HG03571 (cell line): ENCODE data around the gene MSL3B.
"Not testable (repeated sequence)": the region's sequence is repeated elsewhere in the genome, so short reads cannot be mapped to it uniquely, and the experiment has no call there.

Experiments used
- ATAC-seq: cut with Tn5 transposase; IDR thresholded peaks from one replicate; pipeline ENCODE4 v1.9.1; 2021; ENCODE audit not compliant: unreplicated experiment

MSL3B gene

DNA sequence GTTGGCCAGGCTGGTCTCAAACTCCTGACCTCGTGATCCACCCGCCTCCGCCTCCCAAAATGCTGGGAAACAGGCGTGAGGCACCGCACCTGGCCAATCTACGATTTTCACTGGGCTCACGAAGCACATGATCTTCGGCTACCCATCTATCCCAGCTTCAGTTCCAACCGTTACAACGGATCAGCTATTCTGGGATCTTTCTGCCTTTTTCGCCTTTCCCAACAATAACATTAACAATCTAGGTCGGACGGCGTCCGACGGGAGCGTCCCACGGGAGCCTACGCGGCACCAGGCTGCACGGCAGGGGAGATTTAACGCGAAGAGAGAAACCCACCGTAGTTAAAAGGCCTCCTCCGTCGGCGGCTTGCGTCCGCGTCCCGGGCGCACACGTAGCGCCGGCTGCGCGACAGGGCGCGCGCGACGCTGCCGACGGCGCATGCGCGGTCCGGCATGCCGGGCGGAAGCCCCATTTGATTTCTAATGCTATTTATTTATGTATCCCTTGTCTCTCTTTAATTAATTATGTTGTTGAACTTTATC, at the start of gene MSL3B:
Gene MSL3B, minus strand, starts transcription at position 394 of the 540 bp plus-strand sequence.
- ATAC-seq, result no peak

DNA sequence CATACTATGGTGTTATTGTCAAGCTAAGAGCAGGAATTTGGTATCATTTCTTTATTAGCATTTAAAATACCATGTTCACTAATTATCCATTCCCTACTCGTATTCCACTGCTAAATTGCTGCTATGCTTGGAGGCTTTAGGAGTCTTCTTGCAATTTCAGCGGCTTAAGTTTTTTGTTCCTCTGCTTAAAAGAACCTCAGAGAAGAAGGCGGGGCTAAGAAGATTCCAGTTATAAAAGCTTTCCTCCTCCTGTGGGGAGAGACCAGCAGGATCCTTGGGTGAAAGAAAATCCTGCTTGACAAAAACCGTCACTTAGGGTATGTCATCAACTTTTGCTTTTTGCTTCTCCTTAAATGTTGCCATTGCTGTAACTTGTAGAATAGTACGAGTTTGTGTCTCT, 48.9 kb upstream of the MSL3B start, which contains the start of gene TRPM8:
Gene TRPM8, plus strand, starts transcription at position 258 of the 400 bp plus-strand sequence. CDS start 9,165 bp downstream, outside the sequence.
- no peak for ATAC-seq

DNA sequence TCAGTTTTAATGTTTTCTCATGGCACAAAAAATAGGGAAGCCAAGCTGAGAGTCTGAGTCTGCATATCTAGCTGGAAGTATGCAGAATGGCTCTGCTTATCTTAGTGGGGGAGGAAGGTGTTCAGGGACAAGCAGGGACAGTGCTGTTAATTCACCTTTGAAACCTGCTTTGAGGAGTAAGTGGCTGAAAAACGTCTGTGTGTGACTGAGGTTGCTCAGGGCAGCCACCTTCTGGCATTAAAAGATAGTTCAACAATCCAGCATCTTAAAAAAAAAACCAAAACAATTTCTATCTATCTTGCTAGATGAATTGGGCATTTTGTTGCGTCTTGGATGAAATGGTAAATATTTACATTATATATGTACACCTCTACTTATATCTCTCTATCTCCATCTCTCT, 46.9 kb upstream of the MSL3B start:
- no peak for ATAC-seq

DNA sequence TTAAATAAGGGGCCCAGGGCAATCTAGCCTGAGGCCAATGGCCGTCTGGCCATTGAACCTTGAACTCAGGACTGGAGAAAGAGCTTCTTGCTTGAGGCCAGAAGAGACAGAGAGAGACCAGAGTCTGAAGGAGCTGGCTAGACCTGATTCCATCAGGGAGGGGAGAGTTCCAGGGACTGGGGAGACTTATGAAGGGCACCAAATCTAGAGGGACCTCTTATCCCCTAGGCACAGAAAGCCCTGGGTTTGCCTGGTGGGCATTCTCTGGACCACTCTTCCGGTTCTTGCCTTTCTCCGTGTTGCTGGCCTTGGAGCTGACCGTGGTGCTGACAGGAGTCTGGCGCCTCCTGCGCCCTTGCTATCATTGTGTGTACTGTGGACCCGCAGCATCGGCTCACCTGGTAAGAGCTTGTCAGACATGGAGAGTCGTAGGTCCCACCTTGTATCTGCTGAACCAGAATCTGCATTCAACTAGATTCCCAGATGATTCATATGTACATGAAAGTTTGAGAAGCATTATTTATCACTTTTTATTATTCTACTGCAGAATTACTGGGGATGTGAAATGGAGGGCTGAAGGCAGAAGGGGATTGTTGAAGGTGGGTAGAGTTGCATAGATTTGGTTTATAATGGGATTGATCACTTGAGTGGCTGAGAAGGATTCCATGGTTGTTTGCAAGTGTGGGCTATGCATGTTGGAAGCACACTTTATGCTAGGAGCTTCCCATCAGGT, 44.7 kb upstream of the MSL3B start:
- ATAC-seq, result no peak

DNA sequence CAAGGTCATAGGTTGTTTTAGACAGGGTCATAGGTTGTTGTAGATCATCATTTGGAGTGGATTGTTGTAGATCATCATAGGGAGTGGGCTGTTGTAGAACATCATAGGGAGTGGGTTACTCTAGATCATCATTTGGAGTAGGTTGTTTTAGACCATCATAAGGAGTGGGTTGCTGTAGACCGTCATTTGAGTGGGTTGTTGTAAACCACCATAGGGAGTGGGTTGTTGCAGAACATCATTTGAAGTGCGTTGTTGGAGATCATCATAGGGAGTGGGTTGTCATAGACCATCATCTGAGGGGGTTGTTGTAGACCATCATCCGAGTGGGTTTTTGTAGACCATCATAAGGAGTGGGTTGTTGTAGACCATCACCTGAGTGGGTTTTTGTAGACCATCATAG, 39.4 kb upstream of the MSL3B start:
- no peak for ATAC-seq

DNA sequence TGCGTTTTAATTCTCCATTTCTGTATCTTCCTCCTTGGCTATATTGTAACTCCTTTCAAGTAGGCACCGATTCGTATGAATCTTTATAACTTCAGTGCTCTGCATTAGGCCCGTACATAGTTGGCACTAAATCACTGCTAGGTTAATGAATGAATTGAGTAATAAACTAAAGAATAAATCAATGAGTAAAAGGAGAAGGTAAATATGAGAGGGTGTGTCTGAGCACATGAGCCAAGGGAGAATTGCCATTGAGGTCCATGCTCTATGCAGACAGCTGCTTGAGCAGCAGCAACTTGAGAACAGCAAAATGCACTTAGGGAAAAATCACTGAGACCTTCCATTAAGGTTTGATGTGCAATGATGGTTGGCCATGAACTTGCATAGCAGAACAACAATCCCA, 37.8 kb upstream of the MSL3B start:
- ATAC-seq, result no peak

DNA sequence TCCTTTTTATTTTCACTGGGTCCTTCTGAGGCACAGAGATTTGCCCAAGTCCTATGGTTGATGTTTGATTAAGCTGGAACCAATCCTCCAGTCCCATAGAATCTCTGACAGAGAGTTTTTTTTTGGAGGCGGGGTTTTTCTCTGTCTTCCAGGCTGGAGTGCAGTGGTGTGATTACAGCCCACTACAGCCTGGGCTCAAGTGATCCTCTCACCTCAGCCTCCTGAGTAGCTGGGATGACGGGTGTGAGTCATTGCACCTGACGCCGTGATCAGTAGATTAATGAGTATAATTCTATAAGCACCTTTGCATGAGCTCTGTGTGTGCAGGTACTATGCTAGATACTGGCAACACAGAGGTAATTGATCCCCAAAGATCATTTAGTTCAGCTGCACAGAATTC, 33.7 kb upstream of the MSL3B start:
- no peak for ATAC-seq

DNA sequence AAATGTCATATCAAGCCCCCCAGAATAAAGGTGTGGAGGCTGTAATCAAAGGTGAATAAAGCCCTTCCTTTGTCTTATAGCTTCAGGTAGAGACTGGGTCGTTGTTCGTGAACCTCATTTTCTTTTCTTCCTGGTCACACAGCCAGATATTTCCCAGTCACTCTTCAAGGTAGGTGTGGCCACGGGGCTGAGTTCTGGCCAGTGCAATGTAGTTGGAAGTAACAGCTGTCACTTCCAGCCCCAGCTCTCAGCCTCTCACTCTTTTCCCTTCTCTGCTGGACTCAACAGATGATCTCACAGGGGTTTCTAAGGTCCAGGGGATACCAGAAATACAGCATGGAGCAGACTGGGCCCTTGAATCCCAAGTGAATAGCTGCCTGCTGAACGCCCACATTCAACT, 33.2 kb upstream of the MSL3B start:
- ATAC-seq, result no peak

DNA sequence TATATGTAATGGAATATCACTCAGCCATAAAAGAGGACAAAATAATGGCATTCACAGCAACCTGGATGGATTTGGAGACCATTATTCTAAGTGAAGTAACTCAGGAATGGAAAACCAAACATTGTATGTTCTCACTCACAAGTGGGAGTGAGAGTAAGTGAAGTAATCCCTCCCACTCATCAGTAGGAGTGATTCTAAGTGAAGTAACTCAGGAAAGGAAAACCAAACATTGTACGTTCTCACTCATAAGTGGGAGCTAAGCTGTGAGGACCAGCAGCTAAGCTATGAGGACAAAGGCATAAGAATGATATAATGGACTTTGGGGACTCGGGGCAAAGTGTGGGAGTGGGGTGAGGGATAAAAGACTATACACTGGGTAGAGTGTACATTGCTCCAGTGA, 28.1 kb upstream of the MSL3B start:
- not testable (repeated sequence) for ATAC-seq

DNA sequence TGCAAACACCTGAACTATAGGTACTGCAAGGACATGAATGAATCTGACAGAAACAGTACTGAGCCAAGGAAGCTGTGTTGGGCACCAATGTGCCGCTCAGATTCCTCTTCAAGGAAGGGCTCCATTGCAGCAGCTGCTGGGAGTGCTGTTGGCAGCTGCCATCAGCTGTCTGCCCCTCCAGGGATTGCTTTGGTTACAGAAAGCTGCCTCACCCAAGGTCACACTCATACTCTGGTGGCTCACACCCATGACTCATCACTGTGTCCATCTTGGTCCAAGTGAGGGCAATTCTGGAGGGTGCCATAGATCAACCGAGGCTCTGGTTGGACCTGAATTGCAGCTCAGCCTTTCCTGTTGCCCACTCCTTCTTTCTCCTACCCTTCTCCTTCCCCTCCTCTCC, 24.6 kb upstream of the MSL3B start:
- no peak for ATAC-seq

DNA sequence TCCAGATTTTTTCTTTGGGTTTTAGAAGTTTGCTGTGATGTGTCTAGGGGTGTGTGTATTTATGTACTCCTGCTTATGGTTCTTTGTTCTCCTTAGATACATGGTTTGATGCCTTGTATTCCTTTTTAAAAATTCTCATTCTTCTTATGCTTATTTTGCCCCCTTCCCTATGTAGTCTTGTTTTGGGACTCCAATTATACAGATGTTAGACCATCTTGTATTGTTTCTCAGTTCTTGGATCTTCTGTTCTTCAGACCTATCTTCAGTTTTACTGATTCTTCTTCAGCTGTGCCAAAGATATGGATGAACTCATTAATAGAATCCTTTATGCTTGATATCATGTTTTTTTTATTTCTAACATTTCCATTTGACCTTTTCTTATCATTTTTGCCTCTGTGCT, 14.2 kb upstream of the MSL3B start:
- ATAC-seq, result no peak

DNA sequence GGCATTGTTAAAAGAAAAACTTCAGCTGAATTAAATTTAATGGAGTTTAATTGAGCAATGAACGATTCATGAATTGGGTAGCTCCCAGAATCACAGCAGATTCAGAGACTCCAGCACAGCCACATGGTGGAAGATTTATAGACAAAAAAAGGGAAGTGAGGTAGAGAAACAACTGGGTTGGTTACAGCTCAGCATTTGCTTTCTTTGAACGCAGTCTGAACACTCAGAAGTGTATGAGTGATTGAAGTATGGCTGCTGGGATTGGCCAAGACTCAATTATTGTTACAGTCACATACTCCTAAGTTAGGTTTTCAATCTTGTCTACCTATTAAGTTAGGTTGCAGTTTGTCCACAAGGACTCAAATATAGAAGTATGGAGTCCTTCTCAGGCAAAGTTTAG, 3.9 kb upstream of the MSL3B start:
- ATAC-seq, result not testable (repeated sequence)

DNA sequence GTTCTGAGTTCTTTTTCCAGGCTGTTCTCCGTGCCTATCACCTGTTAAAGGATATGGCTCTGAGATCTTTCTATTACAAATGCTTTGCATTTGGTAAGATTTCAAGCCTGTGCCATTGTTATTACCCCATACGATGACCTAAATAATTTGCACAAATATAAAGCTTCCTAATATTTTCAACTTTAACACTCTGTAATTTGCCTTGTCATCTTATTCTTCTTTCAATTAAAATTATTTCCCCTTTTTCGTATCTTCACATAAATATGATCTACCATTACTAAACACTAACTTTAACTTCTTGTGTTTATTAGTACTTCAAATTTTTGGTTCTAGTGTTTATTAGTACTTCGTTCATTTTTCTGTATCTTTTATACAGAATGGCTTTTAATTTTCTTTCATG, 3.2 kb upstream of the MSL3B start:
- no peak for ATAC-seq

DNA sequence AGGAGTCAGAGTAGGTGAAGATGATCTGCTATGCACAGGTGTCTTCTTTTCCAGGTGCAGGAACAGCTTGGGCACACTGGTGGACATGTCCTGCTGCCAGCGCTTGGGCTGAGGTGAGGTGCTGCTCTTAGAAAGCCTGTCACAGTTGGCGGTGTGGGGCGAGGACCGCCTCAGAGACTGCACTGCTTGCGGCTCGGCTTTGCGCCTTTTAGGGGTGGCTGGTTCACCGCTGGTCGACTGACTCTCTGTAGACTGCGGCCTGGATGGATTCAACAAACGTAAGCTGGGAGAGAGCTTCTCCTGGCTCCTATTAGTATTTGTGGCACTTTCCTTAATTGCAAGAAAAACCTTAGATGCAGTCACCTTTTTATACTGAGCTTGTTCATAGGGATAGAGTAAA, 1.7 kb downstream of the MSL3B start:
- no peak for ATAC-seq

DNA sequence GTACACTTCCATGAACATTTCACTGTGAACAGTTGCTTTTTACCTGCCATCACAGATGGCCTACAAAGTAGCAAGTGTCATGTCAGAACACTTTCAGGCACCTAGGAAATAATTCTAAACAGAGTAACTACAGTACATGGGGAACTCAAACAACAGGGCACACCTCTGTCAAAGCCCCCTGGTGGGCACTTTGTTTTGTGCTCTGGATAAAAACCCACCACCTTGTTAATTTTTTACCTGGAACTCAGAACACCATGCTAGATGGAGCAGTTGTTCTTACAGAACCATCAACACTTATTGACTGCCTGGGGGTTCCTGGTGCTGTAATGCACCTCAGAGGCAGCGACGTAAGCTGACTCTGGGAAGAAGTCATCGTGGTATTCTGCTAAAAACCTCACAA, 2.3 kb downstream of the MSL3B start:
- no peak for ATAC-seq

DNA sequence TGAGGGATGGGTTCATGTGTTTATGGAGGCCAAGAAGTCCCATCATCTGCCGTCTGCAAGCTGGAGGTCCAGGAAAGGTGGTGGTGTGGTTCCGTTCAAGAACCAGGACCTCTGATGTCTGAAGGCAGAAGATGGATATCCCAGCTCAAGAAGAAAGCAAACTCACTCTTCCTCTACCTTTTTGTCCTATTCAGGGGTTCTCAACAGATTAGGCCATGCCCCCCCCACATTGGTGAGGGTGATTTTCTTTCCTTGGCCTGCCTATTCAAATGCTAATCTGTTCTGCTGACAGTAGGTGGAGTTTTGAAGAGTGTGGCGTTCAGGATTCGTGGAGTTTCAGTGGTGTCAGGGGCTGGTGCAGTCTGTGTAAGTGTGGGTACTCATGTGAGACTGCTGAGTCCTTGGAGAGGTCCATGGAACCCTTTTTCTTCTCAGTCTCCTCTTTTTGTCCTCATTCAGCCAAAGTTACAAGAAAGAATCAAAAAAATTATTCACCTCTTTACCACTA, 5.9 kb downstream of the MSL3B start:
- no peak for ATAC-seq

DNA sequence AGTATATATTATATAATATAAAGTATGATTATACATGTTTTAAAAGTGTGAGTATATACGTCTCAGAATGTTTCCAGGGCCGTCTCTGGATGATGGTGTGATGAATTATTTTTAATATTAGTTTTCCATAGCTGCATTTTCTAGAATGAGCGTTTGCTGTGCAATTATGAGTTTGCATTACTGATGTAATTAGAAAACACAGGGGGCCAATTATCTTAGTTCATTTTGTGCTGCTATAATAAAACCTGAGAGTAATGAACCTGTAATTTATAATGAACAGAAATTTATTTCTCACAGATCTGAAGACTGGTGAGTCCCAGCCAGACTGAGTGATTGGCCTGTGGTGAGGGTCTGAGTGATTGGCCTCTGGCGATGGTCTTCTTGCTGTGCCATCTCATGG, 9.9 kb downstream of the MSL3B start:
- no peak for ATAC-seq

DNA sequence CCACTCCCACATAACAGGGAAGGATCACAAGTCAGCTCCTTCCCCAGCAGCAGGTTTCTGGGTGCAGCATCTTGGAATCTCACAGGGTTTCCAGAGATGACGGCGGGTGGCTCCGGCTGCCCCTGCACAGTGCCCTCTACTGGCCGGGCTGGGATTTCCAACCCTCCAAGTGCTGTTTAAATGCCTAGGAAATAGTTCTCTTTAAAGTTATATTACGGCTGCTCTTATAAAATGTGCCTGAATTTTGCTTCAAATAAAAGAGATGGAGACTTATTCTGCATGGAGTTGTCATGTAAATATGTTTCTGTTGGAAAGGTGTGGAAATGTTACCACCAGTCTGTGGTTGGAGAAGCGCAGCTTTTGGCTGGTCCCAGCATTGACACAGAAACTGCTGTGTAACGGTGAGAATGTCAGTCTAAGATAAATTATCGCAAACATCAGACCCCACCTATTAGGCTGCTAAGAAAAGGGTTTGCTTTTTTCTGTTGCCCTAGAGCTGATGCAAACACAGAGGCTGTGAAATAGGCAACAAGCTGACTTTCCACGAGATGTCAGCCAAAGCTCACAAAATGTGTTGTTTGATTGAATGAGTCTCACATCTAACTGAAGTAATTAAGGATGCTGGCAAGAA, 10.6 kb downstream of the MSL3B start:
- ATAC-seq, result no peak

DNA sequence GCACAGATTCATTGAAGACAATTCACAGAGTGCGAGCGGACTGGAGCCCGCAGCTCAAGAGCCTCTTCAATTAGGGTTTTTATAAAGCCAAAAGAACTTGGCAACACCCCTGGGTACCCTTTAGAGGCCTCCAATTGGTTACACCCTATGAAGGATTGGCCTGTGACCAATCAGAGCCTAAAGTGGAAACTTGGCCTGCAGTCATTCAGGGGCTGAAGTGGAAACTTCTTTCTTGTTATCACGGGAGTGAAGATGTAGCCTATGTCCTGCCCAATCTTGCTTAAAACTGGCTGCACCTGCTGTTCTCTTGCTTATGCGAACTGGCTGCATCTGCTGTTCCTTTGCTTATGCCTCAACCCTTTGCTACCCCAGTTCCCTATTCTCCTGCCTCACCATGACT, 12.0 kb downstream of the MSL3B start:
- ATAC-seq, result no peak

DNA sequence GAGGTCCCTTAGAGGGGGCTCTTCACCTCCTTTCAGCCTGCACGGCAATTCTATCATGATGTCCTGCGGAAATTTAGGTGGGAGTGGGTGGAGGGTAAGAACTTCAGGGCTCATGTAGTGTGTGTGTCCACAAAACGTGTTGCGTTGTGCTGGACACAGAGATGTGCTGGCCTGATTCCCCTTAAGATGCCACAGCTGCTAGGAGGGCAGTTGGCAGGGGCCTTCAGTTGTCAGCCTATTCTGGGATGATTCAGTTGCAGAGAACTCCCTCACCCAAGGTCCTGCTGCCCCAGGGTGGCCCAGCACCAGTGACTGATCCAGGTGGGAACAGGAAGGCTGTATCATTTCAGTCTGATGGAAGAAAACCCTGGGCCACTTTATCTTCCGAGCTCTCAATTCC, 12.8 kb downstream of the MSL3B start:
- ATAC-seq, result no peak

DNA sequence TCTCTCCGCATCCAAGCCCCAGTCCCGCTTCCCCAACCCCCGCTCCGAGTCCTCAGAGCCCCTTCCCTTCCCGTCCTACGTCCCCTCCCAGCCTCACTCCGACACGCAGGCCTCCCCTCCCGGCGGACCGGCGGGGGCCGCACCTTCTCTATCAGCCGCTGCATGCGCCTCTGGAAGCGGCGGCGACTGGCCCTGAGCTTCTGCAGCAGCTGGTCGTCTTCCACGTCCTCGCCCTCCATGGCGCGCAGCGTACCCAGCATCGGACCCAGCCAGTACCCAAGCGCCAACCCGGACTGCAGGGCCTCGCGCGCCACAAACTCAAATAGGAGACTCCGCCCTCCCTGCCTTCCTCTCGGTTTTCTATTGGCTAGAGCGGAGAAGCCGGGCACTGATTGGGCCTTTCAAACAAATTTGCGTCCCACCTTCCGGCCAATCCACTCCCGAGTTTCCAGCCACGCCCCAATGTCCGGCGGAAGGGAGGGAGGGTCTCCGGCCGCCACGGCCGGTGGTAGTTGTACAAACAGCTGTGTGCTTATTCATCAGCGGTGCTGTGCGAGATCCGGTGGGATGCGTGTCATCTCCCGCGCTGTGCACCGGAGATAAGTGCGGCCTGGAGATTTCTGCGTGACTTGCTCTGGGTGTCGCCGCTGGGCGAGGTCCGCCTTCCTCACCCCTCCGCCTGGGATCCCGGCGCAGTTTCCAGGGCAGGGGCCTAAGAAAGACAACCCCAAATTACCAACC, 13.8 kb downstream of the MSL3B start, which contains the start of gene HJURP:
Gene HJURP, minus strand, starts transcription at position 295 of the 741 bp plus-strand sequence. Its CDS starts 35 bp downstream, at position 260.
- ATAC-seq, result peak; percentile 97

DNA sequence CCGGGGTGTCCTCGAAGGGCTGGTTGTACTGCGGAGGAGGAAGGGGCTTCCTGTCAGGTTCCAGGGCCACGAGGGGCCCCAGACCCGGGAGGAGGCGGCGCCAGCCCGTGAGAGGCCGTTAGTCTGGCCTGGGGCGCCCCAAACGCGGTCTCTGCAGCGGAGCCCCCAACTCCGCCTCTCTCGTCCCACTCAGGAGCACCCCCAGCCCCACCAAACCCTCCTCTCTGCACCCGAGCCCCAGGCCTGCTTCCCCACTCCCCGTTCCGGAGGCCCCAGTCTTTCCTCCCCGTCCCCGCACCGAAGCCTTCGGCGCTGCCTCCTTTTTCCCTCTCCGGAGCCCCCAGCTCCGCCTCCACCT, 14.3 kb downstream of the MSL3B start:
- peak; percentile 0 for ATAC-seq
